Raji (cell line): ENCODE data around the gene WBP2NL.

ENCODE experiments used
- POLR2A ChIP-seq: IDR thresholded peaks from 2 replicates; pipeline ENCODE4 v1.6.1; 2011; ENCODE audit warnings: low read depth, low read length, control low read depth; ENCODE audit not compliant: insufficient read depth

Gene WBP2NL

DNA sequence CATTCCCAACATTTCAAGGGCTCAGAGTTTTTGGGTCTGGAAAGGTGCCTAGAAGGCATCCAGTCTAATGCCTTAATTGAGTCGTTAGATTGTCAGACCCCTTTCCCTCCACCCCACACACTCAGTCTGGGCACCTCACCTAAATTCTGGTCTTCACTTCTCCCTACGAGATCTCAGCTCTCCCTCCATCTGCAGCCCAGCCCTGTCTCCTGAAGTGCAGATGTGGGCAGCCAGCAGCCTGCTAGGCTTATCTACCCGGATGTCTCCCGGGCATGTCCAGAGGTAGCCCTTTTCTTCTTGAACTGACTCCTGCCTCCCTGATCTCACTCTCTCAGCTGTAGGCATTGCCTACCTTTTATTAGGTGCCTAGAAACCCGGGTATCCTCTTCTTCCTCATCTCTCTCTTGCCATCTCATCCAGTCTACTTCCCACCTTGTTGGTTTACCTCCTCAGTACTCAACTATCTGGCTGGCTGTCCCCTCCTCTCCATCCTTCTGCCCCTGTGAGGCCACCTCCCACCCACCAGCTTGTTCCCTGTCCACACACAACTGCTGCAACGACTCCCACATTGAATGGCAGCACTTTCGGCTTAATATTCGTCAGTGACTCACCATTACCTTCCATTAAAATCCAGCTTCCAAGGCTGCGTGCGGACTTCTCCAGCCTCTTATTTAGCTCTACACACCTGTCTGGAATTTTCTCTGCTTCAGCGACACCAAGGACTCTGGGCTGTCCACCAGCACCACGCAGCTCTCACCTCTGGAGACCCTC lies 23.1 kb upstream of the WBP2NL start:
- no peak for TF ChIP-seq POLR2A

DNA sequence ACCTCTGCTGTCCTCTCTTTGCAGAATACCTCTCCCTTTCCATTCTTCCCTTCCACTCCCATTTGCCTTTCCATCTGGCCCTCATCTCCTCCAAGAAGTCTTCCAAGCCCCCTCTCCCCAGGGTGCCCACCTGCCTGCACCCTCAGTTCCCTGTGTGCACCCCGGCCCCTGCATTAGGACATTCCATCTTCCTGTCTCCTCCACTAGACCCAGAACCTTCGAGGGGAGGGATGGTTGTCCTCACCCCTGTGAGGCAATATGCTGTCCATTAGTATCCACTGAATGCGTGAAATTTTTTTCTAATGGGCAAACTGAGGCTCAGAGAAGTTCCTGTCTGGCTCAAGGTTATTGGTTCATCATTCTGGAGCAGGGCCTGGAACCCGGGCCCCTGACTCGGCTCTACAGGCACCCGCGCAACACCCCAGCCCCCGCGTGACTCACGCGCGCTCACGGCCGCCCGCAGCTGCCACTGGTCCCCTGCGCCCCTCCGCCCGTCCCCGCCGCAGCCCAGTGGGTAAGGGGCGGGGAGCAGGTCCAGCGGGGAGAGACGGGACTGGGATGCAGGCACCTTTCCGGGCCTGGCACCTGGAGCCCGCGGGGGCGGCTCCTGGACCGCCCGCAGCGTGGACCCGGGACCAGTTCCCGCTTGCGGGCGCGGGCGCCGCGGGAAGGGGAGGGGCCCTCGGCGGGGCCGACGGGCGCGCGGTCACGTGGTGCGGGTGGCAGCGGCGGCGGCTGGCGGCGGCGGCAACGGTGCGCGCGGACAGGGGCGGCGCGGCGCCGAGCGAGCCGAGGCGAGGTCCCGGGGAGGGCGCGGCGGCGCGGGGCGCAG lies 22.3 kb upstream of the WBP2NL start:
- no peak for TF ChIP-seq POLR2A

GRCh38 chr22:41976961-41977566 lies 21.5 kb upstream of the WBP2NL start:
- no peak for TF ChIP-seq POLR2A

DNA sequence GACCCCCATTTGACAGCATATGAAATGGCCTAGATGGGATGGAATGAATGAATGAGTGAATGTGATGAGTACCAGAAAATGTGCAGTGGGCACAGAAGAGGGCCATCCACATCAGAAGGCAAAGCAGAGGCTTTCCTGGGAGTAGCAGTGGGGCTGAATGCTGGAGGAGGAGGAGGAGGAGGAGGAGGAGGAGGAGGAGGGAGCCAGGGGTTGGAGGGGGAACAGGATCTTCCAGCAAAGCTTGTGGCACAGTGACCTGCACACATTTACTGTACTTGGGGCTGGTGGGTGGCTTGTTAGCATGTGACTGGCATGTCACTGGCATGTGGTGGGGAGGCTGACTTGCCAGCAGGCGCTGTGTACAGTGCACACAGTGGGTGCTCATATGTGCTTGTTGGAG lies 19.9 kb upstream of the WBP2NL start:
- TF ChIP-seq POLR2A: no peak

DNA sequence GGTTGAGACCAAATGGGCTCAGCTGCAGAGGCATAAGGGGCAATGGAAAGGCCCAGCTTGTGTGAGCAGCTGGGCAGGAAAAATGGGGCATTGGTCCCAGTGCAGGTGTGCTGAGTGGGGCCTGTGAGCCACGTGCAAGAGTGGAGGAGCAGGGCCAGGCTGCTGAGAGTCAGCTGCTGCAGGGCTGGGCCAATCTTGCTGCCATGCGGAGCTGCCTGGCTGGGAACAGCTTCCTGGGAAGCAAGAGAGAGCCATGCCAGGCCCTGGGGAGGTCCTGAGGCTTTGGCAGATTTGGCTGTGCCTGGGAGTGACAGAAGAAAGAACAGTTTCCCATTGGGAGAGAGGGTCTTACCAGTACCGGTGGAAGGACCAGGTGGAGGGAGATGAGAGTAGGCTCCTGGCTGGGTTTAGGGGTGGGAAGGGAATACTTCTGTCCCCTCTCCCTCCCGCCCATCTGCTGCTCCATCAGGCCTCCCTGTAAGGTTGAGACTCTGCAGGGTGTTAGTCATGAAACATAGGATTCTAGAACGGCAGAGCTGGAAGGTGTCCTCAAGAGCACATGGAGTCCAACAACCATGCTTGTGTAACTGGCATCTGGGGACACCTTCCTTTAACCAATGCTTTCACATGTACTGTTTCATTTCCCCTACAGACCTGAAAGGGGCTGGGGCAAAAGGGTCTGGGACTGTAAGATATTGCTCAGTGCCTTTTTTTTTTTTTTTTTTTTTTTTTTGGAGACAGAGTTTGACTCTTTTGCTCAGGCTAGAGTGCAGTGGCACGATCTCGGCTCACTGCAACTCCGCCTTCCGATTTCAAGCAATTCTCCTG lies 19.0 kb upstream of the WBP2NL start:
- TF ChIP-seq POLR2A: no peak

- TF ChIP-seq POLR2A: no peak
Measured at GRCh38 chr22:41982865-41983264, 15.7 kb upstream of the WBP2NL start.

GRCh38 chr22:41983513-41984405 lies 14.8 kb upstream of the WBP2NL start:
- no peak for TF ChIP-seq POLR2A

- TF ChIP-seq POLR2A: no peak
Measured at GRCh38 chr22:41987276-41987675, 11.3 kb upstream of the WBP2NL start.

GRCh38 chr22:41989246-41989645 lies 9.3 kb upstream of the WBP2NL start:
- no peak for TF ChIP-seq POLR2A

- TF ChIP-seq POLR2A: no peak
Measured at GRCh38 chr22:41991111-41991510, 7.5 kb upstream of the WBP2NL start.

GRCh38 chr22:41992496-41992895 lies 6.1 kb upstream of the WBP2NL start:
- no peak for TF ChIP-seq POLR2A

GRCh38 chr22:41995211-41995610 lies 3.4 kb upstream of the WBP2NL start:
- no peak for TF ChIP-seq POLR2A

- TF ChIP-seq POLR2A: no peak
Measured at GRCh38 chr22:41996826-41997225, 1.8 kb upstream of the WBP2NL start.

- TF ChIP-seq POLR2A: no peak
Measured at GRCh38 chr22:42000466-42000865, 1.9 kb downstream of the WBP2NL start.
